ENCODE data around the gene SLC45A3.

Gene SLC45A3

DNA sequence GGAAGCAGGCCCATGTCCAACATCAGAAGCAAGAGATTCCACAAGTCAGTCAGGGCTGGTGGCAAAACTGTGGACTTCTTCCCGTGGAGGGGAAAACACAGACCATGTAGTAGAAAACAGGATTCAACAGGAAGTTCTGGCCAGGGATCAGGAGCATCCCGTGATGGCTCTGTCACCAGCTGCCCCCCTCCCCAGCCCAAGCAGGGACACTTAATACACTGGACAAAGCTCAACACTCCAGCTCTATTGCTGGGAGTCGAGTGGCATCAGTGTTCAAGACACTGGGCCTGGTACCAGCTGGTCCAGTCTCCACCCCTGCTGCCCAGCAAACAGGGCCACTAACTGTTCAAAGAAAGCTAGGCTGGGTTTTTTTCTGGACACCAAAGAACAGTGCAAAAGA, 3.7 kb downstream of the SLC45A3 start:
- H3K27ac Mint-ChIP-seq = peak overlapping the region; percentile 40 to 76 (median 65)
- peak overlapping the region in 1 of 3 experiments; percentile 53 for H3K4me3 Mint-ChIP-seq
- no peaks in the 10 kb centered on the region for H3K36me3 Mint-ChIP-seq (ENCODE audit: low read depth)
- H3K4me1 Mint-ChIP-seq = peaks cover 66% of the 10 kb centered on the region
- TF ChIP-seq CTCF (IDR thresholded peaks at IDR 0.05; ENCODE audit: unreplicated experiment in 3 of 3) = no peak
- peaks cover 20% of the 10 kb centered on the region for H3K27me3 Mint-ChIP-seq (ENCODE audit: low read depth)
- no peaks in the 10 kb centered on the region for H3K9me3 Mint-ChIP-seq

GRCh38 chr1:205676002-205676401, 4.3 kb downstream of the SLC45A3 start:
- peaks cover 71% of the 10 kb centered on the region for H3K4me1 Mint-ChIP-seq
- H3K9me3 Mint-ChIP-seq = no peaks in the 10 kb centered on the region
- H3K27ac Mint-ChIP-seq = peak overlapping the region; percentile 40 to 65 (median 54)
- H3K36me3 Mint-ChIP-seq (ENCODE audit: low read depth) = no peaks in the 10 kb centered on the region
- no peak for TF ChIP-seq CTCF (IDR thresholded peaks at IDR 0.05; ENCODE audit: unreplicated experiment in 3 of 3)
- H3K4me3 Mint-ChIP-seq = no peak overlapping the region
- peaks cover 16% of the 10 kb centered on the region for H3K27me3 Mint-ChIP-seq (ENCODE audit: low read depth)

DNA sequence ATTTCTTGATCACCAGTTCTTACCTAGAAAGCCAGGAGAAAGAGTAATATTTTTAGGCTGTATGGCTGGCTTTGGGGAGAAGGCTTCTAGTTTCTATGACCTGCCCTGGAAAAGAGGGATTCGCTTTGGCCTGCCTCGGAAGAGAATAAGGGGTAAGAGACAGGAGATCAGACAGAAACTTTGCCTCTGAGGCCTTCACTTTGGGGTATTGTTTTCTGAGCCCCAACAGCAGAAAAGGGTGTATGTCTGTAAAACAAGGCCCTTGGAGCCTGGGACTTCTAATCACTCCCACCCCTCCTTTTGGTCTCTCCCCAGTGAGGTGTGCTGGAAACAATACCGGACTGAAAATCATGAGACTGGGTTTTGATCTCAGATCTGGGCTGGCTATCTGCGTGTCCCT, 5.1 kb downstream of the SLC45A3 start:
- Mint-ChIP-seq H3K4me3 (no peak overlapping the region), H3K27ac (peak overlapping the region; percentile 26 to 54 (median 40)), H3K27me3 (ENCODE audit: low read depth) (peaks cover 16% of the 10 kb centered on the region), H3K9me3 (no peaks in the 10 kb centered on the region), H3K36me3 (ENCODE audit: low read depth) (no peaks in the 10 kb centered on the region), H3K4me1 (peaks cover 72% of the 10 kb centered on the region)
- TF ChIP-seq CTCF (IDR thresholded peaks at IDR 0.05; ENCODE audit: unreplicated experiment in 3 of 3) = no peak

DNA sequence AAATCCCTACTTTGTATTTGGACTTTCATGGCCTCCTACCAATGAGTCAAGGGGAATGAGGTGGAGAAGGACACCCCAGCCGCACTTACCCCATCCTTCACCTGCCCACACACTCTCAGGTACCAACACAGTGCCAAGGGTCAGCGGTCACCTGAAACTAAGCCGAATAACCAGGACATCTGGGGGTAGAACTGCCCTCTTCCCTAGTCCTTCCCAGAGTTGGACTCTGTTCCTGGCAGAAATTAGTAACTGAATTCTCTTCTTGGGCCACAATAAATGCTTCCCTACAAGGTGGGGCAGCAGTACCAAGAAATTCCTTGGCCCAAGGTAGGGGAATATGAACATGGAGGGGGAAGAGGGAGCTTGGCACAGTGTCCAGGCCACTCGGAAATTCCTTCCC, 7.3 kb downstream of the SLC45A3 start:
- H3K9me3 Mint-ChIP-seq = no peaks in the 10 kb centered on the region
- peak overlapping the region; percentile 89 to 94 (median 92) for H3K27ac Mint-ChIP-seq
- H3K36me3 Mint-ChIP-seq (ENCODE audit: low read depth) = no peaks in the 10 kb centered on the region
- no peak for TF ChIP-seq CTCF (IDR thresholded peaks at IDR 0.05; ENCODE audit: unreplicated experiment in 3 of 3)
- H3K4me1 Mint-ChIP-seq = peaks cover 78% of the 10 kb centered on the region
- peaks cover 15% of the 10 kb centered on the region for H3K27me3 Mint-ChIP-seq (ENCODE audit: low read depth)
- H3K4me3 Mint-ChIP-seq = no peak overlapping the region

DNA sequence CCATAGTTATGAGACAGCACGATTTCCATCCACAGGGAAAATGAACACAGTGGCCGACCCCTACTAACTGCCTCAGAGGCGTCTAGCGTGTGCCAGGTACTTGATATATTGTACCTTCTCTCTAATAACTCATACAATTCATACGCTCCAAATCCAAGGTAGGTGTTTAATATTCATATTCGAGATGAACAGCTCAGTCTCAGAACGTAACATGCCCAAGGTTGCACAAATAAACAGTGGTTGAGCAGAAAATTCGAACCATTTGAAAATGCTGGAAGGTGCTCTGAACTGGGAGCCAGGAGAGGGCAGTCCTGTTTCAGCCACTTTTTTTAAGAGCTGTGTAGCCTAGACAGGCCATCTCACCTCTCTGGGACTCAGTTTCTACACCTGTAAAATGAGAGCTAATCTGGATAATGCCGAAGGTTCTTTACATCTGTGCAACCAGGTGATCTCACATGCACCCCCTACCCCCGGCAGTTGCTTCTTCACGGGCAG, 7.9 kb downstream of the SLC45A3 start:
- Mint-ChIP-seq H3K4me1 (peaks cover 78% of the 10 kb centered on the region), H3K27me3 (ENCODE audit: low read depth) (peaks cover 18% of the 10 kb centered on the region), H3K27ac (peak overlapping the region; percentile 89 to 94 (median 92)), H3K36me3 (ENCODE audit: low read depth) (no peaks in the 10 kb centered on the region), H3K9me3 (no peaks in the 10 kb centered on the region), H3K4me3 (peak overlapping the region in 1 of 3 experiments; percentile 17)
- TF ChIP-seq CTCF (IDR thresholded peaks at IDR 0.05; ENCODE audit: unreplicated experiment in 3 of 3) = peak in 1 of 3 experiments; percentile 14

Data from nephron (organoid).